H9 (cell line): Measurements from ENCODE around the gene TFEB. TPM values are rescaled to one million over a fixed set of nuclear protein-coding genes. Genes with fewer than 3 reads are reported as not detected.
A peak's percentile ranks its signal among the peaks of the same experiment; 100 is the strongest.

Experiments
- DNase-seq: peaks from one replicate; pipeline ENCODE4 v3.0.0-alpha.2; 2017
- H2AFZ ChIP-seq: one replicate; pipeline ENCODE4 v1.6.1; 2013; ENCODE audit warnings: mild to moderate bottlenecking, low read length, control low read depth, moderate library complexity
- H2AK5ac ChIP-seq: 2 replicates; pipeline ENCODE4 v1.6.1; 2013; ENCODE audit warnings: low read length, control low read depth, mixed read lengths; ENCODE audit not compliant: insufficient read length
- H2BK120ac ChIP-seq: one replicate; pipeline ENCODE4 v1.6.1; 2013; ENCODE audit warnings: low read depth, mild to moderate bottlenecking, low read length, control low read depth, inconsistent platforms; ENCODE audit not compliant: poor library complexity, severe bottlenecking
- H2BK12ac ChIP-seq: 2 replicates; pipeline ENCODE4 v1.6.1; 2013; ENCODE audit warnings: low read length, control low read depth, mixed read lengths, low read depth; ENCODE audit not compliant: insufficient read length
- H2BK15ac ChIP-seq: 2 replicates; pipeline ENCODE4 v1.6.1; 2013; ENCODE audit warnings: low read depth, low read length, control low read depth
- H2BK20ac ChIP-seq: one replicate; pipeline ENCODE4 v1.6.1; 2013; ENCODE audit warnings: low read depth, mild to moderate bottlenecking, low read length, control low read depth, inconsistent platforms; ENCODE audit not compliant: poor library complexity, severe bottlenecking
- H2BK5ac ChIP-seq: 2 replicates; pipeline ENCODE4 v1.6.1; 2013; ENCODE audit warnings: low read length, control low read depth, mixed read lengths; ENCODE audit not compliant: insufficient read length
- H3K14ac ChIP-seq: 2 replicates; pipeline ENCODE4 v1.6.1; 2013; ENCODE audit warnings: low read length, control low read depth; ENCODE audit not compliant: insufficient read depth
- H3K18ac ChIP-seq: 2 replicates; pipeline ENCODE4 v1.6.1; 2013; ENCODE audit warnings: low read depth, mild to moderate bottlenecking, mixed read lengths, low read length, control low read depth; ENCODE audit not compliant: insufficient read length
- H3K23ac ChIP-seq: 2 replicates; pipeline ENCODE4 v1.6.1; 2013; ENCODE audit warnings: low read length, control low read depth, mixed read lengths, low read depth; ENCODE audit not compliant: insufficient read length
- H3K23me2 ChIP-seq: 2 replicates; pipeline ENCODE4 v1.6.1; 2013; ENCODE audit warnings: low read depth, mild to moderate bottlenecking, mixed read lengths, low read length, control low read depth; ENCODE audit not compliant: insufficient read length, poor library complexity, severe bottlenecking
- H3K27ac ChIP-seq: 2 replicates; pipeline ENCODE4 v1.5.1; 2013; ENCODE audit warnings: low read length, control low read depth, mixed read lengths, low read depth; ENCODE audit not compliant: insufficient read length
- H3K27me3 ChIP-seq: 2 replicates; pipeline ENCODE4 v1.6.1; 2013; ENCODE audit warnings: low read length, control low read depth, inconsistent platforms; ENCODE audit not compliant: insufficient read depth
- H3K4ac ChIP-seq: 2 replicates; pipeline ENCODE4 v1.6.1; 2013; ENCODE audit warnings: low read depth, mild to moderate bottlenecking, control low read depth, inconsistent platforms, low read length, moderate library complexity
- H3K4me1 ChIP-seq: 2 replicates; pipeline ENCODE4 v1.6.1; 2013; ENCODE audit warnings: low read length, control low read depth, inconsistent platforms; ENCODE audit not compliant: insufficient read depth
- H3K4me2 ChIP-seq: 2 replicates; pipeline ENCODE4 v1.6.1; 2013; ENCODE audit warnings: low read length, control low read depth, mixed read lengths; ENCODE audit not compliant: insufficient read length, insufficient read depth
- H3K56ac ChIP-seq: 2 replicates; pipeline ENCODE4 v1.6.1; 2013; ENCODE audit warnings: low read depth, mild to moderate bottlenecking, mixed read lengths, low read length, control low read depth; ENCODE audit not compliant: insufficient read length
- H3K79me1 ChIP-seq: 2 replicates; pipeline ENCODE4 v1.6.1; 2013; ENCODE audit warnings: low read depth, mild to moderate bottlenecking, moderate library complexity, low read length, control low read depth, inconsistent platforms; ENCODE audit not compliant: insufficient read depth, poor library complexity, severe bottlenecking
- H3K79me2 ChIP-seq: 2 replicates; pipeline ENCODE4 v1.6.1; 2013; ENCODE audit warnings: low read length, control low read depth, inconsistent platforms; ENCODE audit not compliant: insufficient read depth
- H3K9ac ChIP-seq: 2 replicates; pipeline ENCODE4 v1.6.1; 2013; ENCODE audit warnings: low read length, control low read depth, mixed read lengths; ENCODE audit not compliant: insufficient read length; ENCODE audit errors: extremely low read depth
- H3K9me3 ChIP-seq: one replicate; pipeline ENCODE4 v1.6.1; 2013; ENCODE audit warnings: low read depth, low read length, inconsistent platforms; ENCODE audit not compliant: control insufficient read depth
- H3T11ph ChIP-seq: one replicate; pipeline ENCODE4 v1.6.1; 2013; ENCODE audit warnings: mild to moderate bottlenecking, low read length, control low read depth, inconsistent platforms
- H4K20me1 ChIP-seq: one replicate; pipeline ENCODE4 v1.6.1; 2013; ENCODE audit not compliant: control insufficient read depth, insufficient read length, insufficient read depth
- H4K5ac ChIP-seq: 2 replicates; pipeline ENCODE4 v1.6.1; 2013; ENCODE audit warnings: low read depth, mild to moderate bottlenecking, mixed read lengths, low read length, control low read depth; ENCODE audit not compliant: insufficient read length
- H4K8ac ChIP-seq: replicated peaks from 2 replicates; pipeline ENCODE4 v1.6.1; 2013; ENCODE audit warnings: low read length, control low read depth, mixed read lengths, low read depth; ENCODE audit not compliant: insufficient read length
- H4K91ac ChIP-seq: 2 replicates; pipeline ENCODE4 v1.6.1; 2013; ENCODE audit warnings: low read depth, mild to moderate bottlenecking, moderate library complexity, mixed read lengths, low read length, control low read depth; ENCODE audit not compliant: insufficient read length
- H3K27ac Mint-ChIP-seq, 3 experiments: 2 replicates in 2 of 3; 3 replicates in 1 of 3; pipeline ENCODE4 v1.8.0; 2020 to 2021; ENCODE audit warnings: mixed read lengths in 3 of 3, mild to moderate bottlenecking in 1 of 3, moderate library complexity in 1 of 3
- H3K27me3 Mint-ChIP-seq: 2 replicates; pipeline ENCODE4 v1.8.0; 2021; ENCODE audit warnings: low read depth, mild to moderate bottlenecking, moderate library complexity, mixed read lengths
- H3K36me3 Mint-ChIP-seq, 3 experiments: 2 replicates in 2 of 3; 3 replicates in 1 of 3; pipeline ENCODE4 v1.8.0; 2020 to 2021; ENCODE audit warnings: low read depth in 3 of 3, mixed read lengths in 3 of 3; ENCODE audit not compliant: insufficient read depth in 1 of 3
- H3K4me1 Mint-ChIP-seq, 2 experiments: 2 replicates each; pipeline ENCODE4 v1.8.0; 2020; ENCODE audit warnings: mixed read lengths in 2 of 2
- H3K4me3 Mint-ChIP-seq, 2 experiments: 2 replicates in 1 of 2; 3 replicates in 1 of 2; pipeline ENCODE4 v1.8.0; 2020 to 2021; ENCODE audit warnings: mild to moderate bottlenecking in 2 of 2, mixed read lengths in 2 of 2, moderate library complexity in 1 of 2
- H3K9me3 Mint-ChIP-seq, 2 experiments: 2 replicates in 1 of 2; 3 replicates in 1 of 2; pipeline ENCODE4 v1.8.0; 2020; ENCODE audit warnings: mild to moderate bottlenecking in 2 of 2, mixed read lengths in 2 of 2, moderate library complexity in 1 of 2
- CTCF ChIP-seq: fragments of 200-600 bp; sonication (generic); conservative IDR thresholded peaks from 3 replicates; pipeline ENCODE4 v1.8.0; 2021; ENCODE audit warnings: antibody characterized with exemption, mild to moderate bottlenecking
- WGBS: extraction: QIAGEN DNeasy Blood & Tissue Kit; methylation state at CpG from one replicate; pipeline ENCODE4 v1.1.7; 2013; ENCODE audit warnings: missing lambda C conversion rate, low lambda C conversion rate, mixed read lengths; ENCODE audit not compliant: insufficient read length; ENCODE audit errors: extremely low coverage; 5-methylcytosine and 5-hydroxymethylcytosine counted together
- total RNA-seq: library from RNA; stranded (reverse); gene quantifications from 2 replicates; pipeline ENCODE4 v1.2.1, GENCODE V29; 2021

Gene TFEB
- total RNA-seq, 1 experiment from 2014 or later = 1.2 TPM

- no peaks in the 10 kb centered on the region for H3K23me2 ChIP-seq
- H3T11ph ChIP-seq = no peak overlapping the region
- no peak overlapping the region for H2BK12ac ChIP-seq
- no peak overlapping the region for H3K9ac ChIP-seq
- no peak overlapping the region for H3K4ac ChIP-seq
- no peak overlapping the region for H2AFZ ChIP-seq
- H3K4me1 Mint-ChIP-seq = peaks cover 31 to 39% of the 10 kb centered on the region in 2 experiments
- H2AK5ac ChIP-seq = no peak overlapping the region
- no peaks in the 10 kb centered on the region; a peak in 1 of 5 replicates for H3K9me3 Mint-ChIP-seq
- H4K5ac ChIP-seq = no peak overlapping the region
- H3K56ac ChIP-seq = no peak overlapping the region
- no peak overlapping the region for H3K4me3 Mint-ChIP-seq
- peaks cover 7% of the 10 kb centered on the region; the same call in 1 of the 2 replicates for H3K4me1 ChIP-seq
- H3K27me3 ChIP-seq = no peaks in the 10 kb centered on the region
- no CpG with 5 or more reads among the region's 5 CpGs for WGBS
- no peaks in the 10 kb centered on the region for H3K79me1 ChIP-seq
- no peaks in the 10 kb centered on the region for H3K9me3 ChIP-seq
- H4K20me1 ChIP-seq = no peaks in the 10 kb centered on the region
- H3K36me3 Mint-ChIP-seq = no peaks in the 10 kb centered on the region; a peak in 2 of 7 replicates
- no peak overlapping the region for H2BK120ac ChIP-seq
- no peak overlapping the region for H4K91ac ChIP-seq
- no peak for DNase-seq
- peaks cover 21% of the 10 kb centered on the region for H3K27me3 Mint-ChIP-seq
- no peak for TF ChIP-seq CTCF
- no peak overlapping the region for H3K23ac ChIP-seq
- H4K8ac ChIP-seq = no peak overlapping the region
- H2BK5ac ChIP-seq = no peak overlapping the region
- peak overlapping the region in 2 of 3 experiments; percentile 6 to 20; a peak in 2 of 7 replicates for H3K27ac Mint-ChIP-seq
- no peak overlapping the region for H3K14ac ChIP-seq
- no peaks in the 10 kb centered on the region for H3K79me2 ChIP-seq
- H3K27ac ChIP-seq = no peak overlapping the region
- H2BK15ac ChIP-seq = no peak overlapping the region
- no peak overlapping the region for H2BK20ac ChIP-seq
- H3K4me2 ChIP-seq = no peak overlapping the region
- no peak overlapping the region for H3K18ac ChIP-seq
These were observed 47.0 kb downstream of the TFEB start for GRCh38 chr6:41688256-41688965.
